Ishikawa (cell line): ENCODE measurements around the gene LBR.

Experiments used
- CEBPB ChIP-seq: IDR thresholded peaks from 2 replicates; pipeline ENCODE4 v1.6.1; 2012
- CREB1 ChIP-seq: IDR thresholded peaks from 2 replicates; pipeline ENCODE4 v1.6.1; 2012; ENCODE audit warnings: low read depth
- EGR1 ChIP-seq: IDR thresholded peaks from 2 replicates; pipeline ENCODE4 v1.6.1; 2012
- EP300 ChIP-seq: IDR thresholded peaks from 2 replicates; pipeline ENCODE4 v1.6.1; 2012; ENCODE audit warnings: borderline replicate concordance
- FOXM1 ChIP-seq: IDR thresholded peaks from 2 replicates; pipeline ENCODE4 v1.6.1; 2012; ENCODE audit warnings: low read depth, borderline replicate concordance
- NFIC ChIP-seq: IDR thresholded peaks from 2 replicates; pipeline ENCODE4 v1.6.1; 2012
- RAD21 ChIP-seq: IDR thresholded peaks from 2 replicates; pipeline ENCODE4 v1.6.1; 2012; ENCODE audit warnings: low read depth
- TAF1 ChIP-seq: IDR thresholded peaks from 2 replicates; pipeline ENCODE4 v1.6.1; 2012; ENCODE audit warnings: low read depth, mild to moderate bottlenecking
- TEAD4 ChIP-seq: IDR thresholded peaks from 2 replicates; pipeline ENCODE4 v1.6.1; 2012
- YY1 ChIP-seq: IDR thresholded peaks from 2 replicates; pipeline ENCODE4 v1.6.1; 2012; ENCODE audit warnings: low read depth
- TF ChIP-seq, protein P1 (sequence below): IDR thresholded peaks from 2 replicates; pipeline ENCODE4 v1.6.1; 2012
- TF ChIP-seq, protein P2 (sequence below): IDR thresholded peaks from 2 replicates; pipeline ENCODE4 v1.6.1; 2012
- TF ChIP-seq, protein P3 (sequence below): IDR thresholded peaks from 2 replicates; pipeline ENCODE4 v1.6.1; 2012; ENCODE audit warnings: low read depth, mild to moderate bottlenecking

The LBR gene

DNA sequence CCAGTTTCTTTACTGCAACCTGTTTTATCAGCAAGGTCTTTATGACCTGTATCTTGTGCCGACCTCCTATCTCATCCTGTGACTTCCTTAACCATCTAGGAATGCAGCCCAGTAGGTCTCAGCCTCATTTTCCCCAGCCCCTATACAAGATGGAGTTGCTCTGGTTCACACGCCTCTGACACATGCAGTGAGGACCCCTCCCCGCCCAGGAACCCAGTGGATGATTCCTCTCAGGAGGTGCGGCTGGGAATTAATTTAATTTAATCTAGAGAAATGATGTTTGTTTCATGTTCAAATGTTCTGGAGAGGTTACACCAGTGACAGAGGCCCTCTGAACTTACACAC, 39.0 kb upstream of the LBR start:
- TF ChIP-seq TEAD4 (no peak), YY1 (no peak), CREB1 (no peak), FOXM1 (no peak), EP300 (no peak)

DNA sequence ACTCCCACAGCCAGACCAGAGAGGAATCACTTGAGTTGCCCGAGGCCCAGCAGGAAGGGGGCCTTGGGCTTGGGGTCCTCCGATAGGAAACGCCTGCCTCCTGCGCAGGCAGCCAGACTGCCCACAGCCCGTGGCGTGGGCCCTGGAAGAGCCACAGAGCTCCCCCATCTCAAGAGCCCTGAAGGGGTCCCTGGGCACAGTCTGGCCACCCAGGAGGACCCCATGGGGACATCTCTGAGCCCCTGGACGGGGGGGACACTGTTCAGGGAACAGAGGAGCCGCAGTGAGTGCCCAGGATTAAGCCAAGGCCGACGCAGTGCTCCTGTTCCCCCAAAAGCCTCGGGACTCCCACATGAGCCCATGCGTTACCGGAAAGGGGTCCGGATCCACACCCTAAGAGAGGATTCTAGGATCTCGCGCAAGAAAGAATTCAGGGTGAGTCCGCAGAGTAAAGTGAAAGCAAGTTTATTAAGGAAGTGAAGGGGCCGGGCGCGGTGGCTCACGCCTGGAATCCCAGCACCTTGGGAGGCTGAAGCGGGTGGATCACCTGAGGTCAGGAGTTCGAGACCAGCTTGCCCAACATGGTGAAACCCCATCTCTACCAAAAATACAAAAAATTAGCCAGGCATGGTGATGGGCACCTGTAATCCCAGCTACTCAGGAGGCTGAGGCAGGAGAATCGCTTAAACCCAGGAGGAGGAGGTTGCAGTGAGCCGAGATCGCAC, 38.1 kb upstream of the LBR start:
- no peak for TF ChIP-seq NFIC

DNA sequence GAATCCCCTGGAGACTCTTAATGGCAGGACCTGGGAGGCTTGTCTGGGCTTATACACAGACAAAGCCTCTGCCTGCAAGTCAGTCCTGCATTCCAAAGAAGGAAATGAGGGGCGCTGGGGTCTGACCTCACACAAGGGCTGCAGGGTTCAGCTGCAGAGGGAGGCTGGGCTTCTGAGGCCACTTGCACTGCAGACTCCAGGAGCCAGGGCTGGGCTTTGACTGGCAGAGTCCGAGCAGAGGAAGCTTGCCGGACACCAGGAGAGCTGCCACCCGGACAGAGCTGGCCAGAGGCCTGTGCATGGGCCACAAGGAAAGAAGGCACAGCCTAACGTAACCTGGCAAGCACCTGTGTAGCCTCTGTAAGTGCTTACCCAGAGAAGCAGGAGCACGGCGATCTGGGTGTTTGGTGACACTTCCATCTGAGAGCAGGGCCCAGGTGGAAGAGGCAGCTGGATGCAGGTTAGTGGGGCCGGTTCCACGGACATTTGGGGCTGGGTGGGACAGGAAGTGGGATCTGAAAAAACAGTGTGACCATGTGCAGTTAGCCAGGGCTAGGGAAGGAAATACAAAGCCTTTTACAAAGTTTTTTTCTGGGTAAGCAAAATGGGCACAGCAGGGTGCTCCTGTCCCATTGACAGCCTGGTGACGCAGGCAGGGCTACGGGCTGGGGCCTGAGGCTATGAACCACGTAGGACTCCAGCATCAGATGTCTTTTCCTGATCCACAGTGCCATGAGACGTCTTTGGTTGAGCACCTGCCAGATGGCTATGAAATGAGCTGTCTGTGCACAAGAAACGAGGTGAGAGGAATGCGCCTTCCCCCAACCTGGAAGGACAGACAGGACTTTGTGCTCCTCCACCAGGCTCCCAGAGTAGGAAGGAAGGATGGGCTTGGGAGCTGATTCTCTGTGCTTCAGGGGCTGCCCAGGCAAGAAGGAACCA, 37.3 kb upstream of the LBR start:
- peak; percentile 41; the same call in 1 of the 2 replicates for TF ChIP-seq EP300
- TF ChIP-seq CEBPB, result no peak

DNA sequence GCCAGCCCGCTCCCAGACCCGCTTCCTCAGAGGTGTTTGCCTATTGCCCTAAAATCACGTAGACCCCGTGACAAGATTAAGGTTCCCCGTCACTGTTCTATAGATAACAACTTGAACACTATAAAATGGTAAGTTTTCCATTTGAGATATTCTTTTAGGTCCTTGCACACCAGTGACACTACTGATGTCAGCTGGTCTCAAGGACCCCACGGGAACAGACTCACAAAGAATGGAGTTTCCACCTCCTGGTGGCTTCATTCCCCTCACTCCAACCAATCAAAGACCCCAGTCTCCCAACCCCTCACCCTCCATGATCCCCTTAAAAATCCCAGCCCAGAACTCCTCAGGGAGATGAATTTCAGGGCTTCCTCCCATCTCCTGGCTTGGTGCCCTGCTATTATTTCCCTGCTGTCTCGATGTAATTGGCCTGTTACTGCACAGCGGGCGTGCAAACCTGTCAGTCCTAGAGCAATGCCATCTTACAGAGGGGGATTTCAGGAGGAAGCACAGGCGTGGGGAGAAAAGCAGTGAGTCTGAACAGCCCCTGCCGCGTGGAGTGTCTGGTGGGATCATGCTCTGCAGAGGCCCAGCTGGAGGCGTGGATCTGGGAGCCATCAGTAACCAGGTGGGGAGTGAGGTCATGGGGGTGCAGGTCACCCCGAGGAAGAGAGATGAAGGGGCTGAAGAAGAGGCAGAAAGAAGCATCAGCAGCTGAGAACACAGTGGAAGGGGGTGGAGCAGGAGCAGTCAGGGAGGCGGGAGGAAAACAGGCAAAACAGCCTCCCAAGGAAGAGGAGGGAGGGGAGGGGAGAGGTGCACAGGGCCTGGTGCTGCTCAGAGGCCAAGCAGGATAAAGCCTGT, 35.1 kb upstream of the LBR start:
- TF ChIP-seq TAF1 (no peak), TEAD4 (no peak), NFIC (peak; percentile 21; the same call in 1 of the 2 replicates)
- TF ChIP-seq, protein P1, sequence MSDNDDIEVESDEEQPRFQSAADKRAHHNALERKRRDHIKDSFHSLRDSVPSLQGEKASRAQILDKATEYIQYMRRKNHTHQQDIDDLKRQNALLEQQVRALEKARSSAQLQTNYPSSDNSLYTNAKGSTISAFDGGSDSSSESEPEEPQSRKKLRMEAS, result no peak

DNA sequence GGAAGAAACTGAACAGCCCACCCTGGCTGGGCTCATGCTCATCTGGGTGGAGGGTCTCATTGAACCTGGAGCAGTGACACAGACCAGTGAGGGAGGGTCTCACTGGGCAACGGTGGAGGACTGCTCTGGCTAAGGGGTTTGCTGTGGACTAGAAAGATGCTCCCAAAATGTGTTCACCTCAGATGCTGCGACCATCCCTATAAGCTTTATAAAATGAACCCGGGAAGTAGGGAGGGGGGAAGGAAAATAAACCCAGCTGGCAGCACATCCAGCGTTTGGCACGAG, 34.5 kb upstream of the LBR start:
- TF ChIP-seq, protein P1, result no peak
- no peak for TF ChIP-seq CEBPB
- no peak for TF ChIP-seq RAD21
- no peak for TF ChIP-seq EP300
- peak; percentile 47; the same call in 1 of the 2 replicates for TF ChIP-seq NFIC
- TF ChIP-seq, protein P2, sequence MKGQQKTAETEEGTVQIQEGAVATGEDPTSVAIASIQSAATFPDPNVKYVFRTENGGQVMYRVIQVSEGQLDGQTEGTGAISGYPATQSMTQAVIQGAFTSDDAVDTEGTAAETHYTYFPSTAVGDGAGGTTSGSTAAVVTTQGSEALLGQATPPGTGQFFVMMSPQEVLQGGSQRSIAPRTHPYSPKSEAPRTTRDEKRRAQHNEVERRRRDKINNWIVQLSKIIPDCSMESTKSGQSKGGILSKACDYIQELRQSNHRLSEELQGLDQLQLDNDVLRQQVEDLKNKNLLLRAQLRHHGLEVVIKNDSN, result no peak

DNA sequence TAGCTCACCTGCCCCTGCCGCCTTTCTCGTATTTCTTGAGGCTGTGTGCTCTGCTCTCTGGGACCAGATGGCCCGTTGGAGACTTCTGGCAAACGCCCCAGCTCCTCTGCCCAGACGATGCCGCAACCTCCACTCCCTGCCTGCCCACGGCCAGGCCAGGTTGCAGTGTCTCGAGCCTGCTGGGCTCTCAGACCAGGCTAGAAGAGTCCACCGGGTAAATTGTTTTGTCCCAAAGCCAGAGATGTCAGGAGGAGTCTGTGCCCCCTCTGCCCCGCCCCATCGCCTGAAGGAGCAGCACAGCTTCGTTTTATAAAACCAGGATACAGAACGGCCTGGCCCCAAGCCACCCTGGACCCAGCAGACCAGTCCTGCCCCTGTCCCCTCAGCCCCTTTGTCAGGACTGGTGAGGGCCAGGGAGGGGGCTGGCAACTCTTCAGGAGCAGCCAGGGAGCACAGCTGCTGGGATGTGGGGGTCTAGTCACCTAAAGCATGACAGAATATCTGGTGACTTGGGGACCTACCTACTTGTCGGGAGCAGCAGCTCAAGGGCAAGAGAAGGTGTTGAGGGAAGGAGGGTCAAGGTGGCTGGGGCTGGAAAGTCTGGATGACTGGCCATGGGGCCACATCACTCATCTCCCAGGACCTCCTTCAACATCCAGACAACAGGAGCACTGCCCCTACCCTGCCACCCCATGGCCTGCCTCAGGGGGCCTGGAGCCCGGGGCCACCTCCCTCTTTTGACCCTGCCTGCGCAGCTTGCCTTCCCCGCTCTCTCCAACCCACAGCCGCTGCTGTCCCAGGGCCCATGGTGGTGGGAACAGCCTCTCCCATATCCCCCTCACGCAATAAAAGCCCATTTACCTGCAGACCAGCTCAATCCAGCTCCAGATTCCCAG, 33.9 kb upstream of the LBR start:
- TF ChIP-seq TEAD4 (no peak), CREB1 (no peak)
- TF ChIP-seq, protein P3, sequence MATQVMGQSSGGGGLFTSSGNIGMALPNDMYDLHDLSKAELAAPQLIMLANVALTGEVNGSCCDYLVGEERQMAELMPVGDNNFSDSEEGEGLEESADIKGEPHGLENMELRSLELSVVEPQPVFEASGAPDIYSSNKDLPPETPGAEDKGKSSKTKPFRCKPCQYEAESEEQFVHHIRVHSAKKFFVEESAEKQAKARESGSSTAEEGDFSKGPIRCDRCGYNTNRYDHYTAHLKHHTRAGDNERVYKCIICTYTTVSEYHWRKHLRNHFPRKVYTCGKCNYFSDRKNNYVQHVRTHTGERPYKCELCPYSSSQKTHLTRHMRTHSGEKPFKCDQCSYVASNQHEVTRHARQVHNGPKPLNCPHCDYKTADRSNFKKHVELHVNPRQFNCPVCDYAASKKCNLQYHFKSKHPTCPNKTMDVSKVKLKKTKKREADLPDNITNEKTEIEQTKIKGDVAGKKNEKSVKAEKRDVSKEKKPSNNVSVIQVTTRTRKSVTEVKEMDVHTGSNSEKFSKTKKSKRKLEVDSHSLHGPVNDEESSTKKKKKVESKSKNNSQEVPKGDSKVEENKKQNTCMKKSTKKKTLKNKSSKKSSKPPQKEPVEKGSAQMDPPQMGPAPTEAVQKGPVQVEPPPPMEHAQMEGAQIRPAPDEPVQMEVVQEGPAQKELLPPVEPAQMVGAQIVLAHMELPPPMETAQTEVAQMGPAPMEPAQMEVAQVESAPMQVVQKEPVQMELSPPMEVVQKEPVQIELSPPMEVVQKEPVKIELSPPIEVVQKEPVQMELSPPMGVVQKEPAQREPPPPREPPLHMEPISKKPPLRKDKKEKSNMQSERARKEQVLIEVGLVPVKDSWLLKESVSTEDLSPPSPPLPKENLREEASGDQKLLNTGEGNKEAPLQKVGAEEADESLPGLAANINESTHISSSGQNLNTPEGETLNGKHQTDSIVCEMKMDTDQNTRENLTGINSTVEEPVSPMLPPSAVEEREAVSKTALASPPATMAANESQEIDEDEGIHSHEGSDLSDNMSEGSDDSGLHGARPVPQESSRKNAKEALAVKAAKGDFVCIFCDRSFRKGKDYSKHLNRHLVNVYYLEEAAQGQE, result no peak

DNA sequence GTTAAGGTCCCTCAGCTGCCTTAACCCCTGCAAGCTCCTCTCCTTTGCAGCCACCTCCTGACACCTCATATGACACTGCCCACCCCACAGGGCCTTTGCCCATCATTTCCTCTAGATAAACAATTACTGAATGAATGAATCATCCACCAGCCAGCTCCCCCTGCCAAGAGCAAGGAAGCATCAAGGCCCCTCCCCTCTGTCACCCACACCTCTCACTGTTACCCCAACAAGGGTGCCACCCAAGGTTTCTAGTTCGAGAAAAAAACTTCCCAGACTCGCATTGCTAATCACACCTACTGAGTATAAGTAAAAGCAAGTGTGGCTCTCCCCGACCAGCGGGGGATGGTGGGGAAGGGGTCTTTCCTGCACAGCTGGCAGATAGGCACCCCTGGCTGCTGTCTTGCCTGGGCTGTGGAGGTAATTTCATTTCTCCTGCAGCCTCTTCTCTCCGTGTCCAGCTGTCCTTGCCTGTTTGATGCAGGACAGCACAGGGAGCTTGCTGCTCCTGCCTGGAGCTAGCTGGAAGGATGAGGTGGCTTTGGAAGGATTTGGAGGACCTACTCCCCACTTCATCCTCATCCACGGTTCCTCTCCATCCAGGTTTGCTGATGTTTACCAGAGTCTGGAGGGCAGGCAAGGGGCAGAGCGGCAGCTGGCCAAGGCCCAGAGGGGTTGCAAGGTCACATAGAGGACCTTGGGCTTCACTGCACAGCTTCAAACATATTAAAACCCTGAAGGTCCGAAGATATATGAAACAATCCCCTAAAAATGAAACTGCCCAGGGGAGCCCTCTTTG, 33.1 kb upstream of the LBR start:
- TF ChIP-seq TEAD4 (no peak), YY1 (no peak), TAF1 (no peak), CREB1 (no peak), EGR1 (no peak), NFIC (no peak), FOXM1 (no peak), CEBPB (no peak), RAD21 (no peak)
- TF ChIP-seq, protein P2, result no peak
- TF ChIP-seq, protein P1, result no peak
- TF ChIP-seq, protein P3, result no peak
